ENCODE data around the gene YDJC.
"Not testable (repeated sequence)": the region's sequence is repeated elsewhere in the genome, so short reads cannot be mapped to it uniquely, and the experiment has no call there.

The YDJC gene

DNA sequence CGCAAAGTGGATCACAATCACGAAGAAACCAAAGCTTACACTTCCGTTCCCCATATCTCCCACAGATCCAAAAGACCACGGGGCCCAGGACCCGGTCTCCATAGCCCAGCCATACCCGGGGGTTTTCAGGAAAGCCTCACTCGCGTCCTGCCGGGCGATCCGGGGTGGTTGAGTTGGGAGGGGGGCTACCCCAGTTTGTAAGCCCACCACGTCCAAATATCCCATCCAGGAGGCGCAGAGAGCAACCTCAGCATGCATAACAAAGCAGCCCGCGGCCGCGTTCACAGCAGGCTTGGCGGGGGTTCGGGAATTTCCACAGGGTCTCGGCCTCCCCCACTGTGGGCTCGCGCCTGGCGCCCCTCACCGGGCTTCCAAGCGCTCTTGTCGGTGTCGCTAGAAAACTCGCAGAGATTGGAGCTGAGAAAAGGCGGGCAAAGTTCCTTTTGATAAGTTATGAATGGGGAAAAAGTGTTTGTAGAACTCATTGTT lies 21.7 kb upstream of the YDJC start:
- peak; percentile 37 for DNase-seq

DNA sequence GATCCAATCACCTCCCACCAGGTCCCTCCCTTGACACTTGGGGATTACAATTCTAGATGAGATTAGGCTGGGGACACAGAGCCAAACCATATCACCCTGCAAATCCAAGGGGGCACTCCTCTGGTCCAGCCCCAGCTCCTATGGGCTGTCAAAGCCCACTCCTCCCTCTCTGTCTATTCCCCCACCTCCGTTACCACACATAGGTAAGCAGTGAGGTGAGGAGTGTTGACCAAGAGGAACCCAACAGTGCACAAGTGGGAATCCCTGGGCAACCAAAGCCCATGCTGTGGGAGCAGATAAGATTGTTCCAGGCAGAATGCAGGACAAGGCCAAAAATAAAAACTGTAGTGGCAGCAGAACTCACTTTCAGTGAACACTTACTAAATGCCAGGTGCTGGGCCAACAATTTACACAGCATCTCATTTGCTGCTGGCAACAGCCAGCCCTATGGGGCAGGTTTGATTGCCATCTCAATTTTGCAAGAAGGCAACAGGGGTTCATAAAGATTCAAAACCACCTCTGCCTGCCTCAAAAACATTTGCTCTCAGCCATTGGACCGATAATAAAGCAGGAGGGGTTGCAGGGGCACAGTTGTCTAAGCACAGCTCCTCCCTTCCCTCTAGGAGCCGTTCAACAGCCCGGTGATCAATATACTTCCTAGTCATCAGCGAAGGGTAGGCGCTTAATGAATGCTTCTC lies 21.1 kb upstream of the YDJC start:
- DNase-seq, result no peak

DNA sequence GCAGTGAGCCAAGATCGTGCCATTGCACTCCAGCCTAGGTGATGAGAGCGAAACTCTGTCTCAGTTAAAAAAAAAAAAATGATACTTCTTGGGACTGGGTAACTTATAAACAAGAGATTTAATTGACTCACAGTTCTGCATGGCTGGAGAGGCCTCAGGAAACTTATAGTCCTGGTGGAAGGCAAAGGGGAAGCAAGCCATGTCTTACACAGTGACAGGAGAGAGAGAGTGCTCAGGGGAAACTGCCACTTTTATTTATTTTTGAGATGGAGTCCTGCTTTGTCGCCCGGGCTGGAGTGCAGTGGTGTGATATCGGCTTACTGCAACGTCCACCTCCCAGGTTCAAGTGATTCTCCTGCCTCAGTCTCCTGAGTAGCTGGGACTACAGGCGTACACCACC lies 20.5 kb upstream of the YDJC start:
- no peak for DNase-seq

DNA sequence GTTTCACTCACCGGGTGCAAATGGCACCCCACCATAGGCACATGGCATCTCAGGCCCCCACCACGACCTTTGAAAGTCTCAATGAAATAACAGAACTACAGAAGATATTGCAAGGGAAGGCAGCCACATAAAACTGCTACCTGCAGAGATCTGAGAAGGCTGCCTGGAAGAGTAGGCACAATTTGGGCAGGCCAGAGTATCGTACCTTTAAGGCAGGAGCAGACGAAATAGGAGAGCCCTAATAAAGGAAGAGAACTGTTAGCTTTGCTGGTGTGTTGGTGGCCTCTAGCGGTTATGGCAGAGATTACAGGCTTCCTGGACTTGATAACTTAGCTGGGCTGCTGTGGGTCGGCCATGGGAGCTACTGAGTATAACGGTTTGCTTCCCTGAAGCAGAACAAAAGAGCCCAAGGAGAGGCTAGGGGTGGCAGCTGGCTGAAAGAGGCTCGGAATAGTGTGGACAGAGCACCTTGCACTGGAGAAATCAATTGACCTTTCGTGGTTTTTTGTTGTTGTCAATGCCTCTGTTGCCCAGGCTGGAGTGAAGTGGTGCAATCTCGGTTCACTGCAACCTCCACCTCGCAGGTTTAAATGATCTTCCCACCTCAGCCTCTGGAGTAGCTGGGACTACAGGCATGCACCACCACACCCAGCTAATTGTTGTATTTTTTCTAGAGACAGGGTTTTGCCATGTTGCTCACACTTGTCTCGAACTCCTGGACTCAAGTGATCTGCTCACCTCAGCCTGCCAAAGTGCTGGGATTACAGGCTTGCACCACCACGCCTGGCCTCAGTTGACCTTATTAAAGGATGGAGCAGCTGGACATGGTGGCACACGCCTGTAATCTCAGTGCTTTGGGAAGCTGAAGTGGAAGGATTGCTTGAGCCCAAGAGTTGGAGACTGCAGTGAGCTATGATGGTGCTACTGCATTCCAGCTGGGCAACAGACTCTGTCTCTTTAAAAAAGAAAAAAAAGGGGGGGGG lies 17.1 kb upstream of the YDJC start:
- DNase-seq, result peak; percentile 88

DNA sequence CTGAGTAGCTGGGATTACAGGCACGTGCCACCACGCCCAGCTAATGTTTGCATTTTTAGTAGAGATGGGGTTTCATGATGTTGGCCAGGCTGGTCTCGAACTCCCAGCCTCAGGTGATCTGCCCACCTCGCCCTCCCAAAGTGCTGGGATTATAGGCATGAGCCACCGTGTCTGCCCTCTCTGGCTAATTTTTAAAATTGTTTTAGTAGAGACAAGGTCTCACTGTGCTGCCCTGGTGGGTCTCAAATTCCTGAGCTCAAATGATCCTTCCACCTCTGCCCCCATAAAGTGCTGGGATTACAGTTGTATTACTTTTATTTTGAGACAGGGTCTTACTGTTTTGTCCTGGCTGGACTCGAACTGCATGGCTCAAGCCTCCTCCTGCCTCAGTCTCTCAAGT lies 15.7 kb upstream of the YDJC start:
- not testable (repeated sequence) for DNase-seq

DNA sequence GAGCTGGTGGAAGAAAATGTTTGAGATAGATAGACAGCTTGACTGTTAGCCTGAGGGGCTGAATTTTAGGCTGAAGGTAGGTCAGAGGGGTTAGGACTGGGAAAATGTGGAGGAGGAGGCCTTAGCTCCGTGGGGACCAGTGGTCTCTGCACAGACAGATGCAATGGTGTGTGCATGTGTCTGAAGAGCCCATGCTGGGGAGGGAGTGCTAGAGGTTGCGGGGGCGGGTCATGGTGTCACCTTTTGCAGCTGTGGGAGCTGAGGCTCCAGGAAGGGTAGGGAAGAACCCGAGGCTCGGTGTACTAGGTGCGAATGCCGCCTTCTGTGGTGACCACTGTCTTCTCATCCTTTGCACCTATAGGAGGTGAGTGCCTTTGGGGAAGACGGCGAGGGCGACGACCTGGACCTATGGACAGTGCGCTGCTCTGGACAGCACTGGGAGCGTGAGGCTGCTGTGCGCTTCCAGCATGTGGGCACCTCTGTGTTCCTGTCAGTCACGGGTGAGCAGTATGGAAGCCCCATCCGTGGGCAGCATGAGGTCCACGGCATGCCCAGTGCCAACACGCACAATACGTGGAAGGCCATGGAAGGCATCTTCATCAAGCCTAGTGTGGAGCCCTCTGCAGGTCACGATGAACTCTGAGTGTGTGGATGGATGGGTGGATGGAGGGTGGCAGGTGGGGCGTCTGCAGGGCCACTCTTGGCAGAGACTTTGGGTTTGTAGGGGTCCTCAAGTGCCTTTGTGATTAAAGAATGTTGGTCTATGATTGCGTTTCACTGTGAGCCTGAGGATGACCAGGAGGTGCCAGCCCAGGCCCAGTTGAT lies 13.9 kb upstream of the YDJC start:
- no peak for DNase-seq

DNA sequence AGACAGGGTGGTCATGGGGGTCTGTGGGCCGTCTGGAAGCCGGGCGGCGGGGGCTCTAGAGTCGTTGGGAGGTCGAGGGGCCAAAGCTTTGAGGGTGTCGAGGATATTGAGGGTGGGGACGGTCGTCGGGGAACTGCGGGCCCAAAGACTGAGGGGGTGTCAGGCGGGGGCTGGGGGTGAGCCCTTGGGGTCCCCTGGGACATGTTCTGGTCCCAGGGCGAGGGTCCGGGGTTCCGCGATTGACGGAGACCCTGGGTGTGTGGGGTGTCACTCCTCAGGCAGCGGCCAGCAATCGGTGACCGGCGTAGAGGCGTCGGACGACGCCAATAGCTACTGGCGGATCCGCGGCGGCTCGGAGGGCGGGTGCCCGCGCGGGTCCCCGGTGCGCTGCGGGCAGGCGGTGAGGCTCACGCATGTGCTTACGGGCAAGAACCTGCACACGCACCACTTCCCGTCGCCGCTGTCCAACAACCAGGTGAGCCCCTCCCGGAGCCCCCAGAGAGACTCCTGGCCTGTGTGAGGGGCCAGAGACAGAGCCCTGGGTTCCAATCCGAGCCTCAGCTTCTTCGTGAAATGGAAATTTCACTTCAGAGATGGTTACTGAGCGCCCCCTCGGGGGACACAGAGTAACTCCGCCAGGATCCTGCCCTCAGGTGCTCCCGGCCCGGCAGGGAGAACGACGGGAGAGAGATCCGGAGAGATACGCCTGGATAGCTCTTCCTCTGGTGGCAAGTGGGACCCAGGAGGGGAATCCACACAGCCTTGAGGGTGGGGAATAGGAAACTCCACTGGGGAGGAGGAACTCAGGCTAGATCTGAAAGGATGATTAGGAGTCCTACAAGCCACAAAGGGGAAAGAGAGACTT lies 13.0 kb upstream of the YDJC start:
- DNase-seq, result peak; percentile 72

DNA sequence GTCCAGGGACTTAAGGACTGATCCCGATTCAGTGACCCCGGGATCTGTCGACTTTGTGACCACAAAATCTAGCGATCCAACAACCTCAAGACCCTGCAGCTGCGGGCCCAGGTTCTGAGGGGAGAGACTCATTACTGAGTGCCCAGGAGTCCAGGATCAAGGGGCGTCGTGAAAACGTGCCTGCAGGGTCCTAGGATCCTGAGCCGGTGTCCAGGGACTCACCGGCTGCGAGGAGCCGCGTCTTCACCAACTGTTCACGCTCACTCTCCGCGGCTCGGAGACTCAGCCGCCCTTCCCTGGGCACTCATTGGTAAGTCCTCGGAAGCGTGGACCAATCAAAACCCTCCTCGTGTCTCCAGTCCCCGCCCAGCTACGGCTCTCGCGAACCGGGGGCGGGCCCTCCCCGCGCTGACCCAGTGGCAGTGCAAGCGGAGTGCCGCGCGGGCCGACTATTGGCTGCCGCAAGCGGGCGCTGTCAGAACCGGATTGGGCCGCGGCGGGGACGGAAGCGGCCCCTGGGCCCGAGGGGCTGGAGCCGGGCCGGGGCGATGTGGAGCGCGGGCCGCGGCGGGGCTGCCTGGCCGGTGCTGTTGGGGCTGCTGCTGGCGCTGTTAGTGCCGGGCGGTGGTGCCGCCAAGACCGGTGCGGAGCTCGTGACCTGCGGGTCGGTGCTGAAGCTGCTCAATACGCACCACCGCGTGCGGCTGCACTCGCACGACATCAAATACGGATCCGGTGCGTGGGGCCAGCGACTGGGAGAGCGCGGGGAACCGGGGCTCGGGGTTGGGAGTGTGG lies 12.2 kb upstream of the YDJC start, which contains the start of gene SDF2L1:
Gene SDF2L1, plus strand, starts transcription at position 514 of the 795 bp plus-strand sequence. Its CDS starts 35 bp downstream, at position 549.
- peak; percentile 98 for DNase-seq

DNA sequence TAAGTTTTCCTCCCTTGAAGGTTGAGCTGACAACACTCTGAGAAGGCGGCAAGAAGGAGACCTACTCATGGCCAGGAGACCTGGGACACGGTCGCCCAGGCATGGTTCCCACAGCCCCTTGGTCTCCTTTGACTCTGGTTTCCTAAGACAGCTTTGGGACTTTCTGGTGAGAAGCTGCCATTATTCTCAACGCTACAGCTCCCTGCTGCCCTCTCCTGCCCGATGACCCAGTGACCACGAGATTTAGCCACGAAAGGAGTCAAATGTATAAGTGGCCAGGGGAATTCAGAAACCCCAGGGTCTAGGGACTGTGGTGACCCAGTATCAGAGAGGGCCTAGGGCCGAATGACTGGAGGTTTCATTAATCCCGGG lies 11.6 kb upstream of the YDJC start:
- no peak for DNase-seq

DNA sequence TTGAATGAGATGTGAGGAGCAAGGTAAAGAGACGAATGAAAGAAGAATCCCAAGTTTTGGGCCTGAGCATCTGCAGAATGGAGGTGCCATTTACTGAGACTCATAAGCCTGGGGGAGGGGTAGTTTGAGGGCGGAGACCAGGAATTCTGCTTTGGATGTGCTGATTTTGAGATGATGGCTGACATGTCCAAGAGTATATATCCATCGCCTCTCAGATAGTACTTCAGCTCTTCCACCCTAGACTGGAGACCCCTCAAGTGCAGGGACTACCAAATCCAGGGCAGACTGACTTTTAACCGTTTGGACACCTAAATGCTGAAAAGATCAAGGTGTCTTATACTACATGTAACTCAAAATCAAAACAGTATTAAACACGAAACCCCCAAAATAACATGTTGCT lies 11.0 kb upstream of the YDJC start:
- DNase-seq, result no peak

DNA sequence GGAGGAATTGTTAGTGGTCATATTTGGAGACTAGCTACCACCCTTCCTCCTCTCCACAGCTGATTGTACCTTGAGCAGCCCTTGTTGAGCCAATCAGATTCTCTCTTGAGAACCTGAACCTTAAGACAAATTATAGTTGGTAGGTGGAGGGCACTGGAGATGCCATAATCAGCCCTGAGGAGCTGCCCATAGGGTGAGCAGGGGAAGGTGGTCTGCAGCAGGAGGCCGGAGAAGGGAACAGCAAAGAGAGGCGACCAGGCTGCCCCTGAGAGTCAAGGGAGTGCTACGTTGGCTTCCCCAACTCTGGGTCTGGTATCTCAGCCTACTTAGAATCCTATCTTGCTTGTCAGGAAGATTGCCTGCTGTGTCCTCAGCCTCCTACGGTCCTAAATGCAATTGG lies 9.5 kb upstream of the YDJC start:
- DNase-seq, result no peak

DNA sequence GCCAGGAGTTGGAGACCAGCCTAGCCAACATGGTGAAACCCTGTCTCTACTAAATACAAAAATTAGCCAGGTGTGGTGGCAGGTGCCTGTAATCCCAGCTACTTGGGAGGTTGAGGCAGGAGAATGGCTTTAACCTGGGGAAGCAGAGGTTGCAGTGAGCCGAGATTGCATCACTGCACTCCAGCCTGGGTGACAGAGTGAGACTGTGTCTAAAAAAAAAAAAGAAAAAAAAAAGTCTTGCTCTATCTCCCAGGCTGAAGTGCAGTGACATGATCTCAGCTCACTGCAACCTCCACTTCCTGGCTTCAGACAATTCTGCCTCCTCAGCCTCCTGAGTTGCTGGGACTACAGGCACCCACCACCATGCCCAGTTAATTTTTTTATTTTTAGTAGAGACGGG lies 7.6 kb upstream of the YDJC start:
- not testable (repeated sequence) for DNase-seq

DNA sequence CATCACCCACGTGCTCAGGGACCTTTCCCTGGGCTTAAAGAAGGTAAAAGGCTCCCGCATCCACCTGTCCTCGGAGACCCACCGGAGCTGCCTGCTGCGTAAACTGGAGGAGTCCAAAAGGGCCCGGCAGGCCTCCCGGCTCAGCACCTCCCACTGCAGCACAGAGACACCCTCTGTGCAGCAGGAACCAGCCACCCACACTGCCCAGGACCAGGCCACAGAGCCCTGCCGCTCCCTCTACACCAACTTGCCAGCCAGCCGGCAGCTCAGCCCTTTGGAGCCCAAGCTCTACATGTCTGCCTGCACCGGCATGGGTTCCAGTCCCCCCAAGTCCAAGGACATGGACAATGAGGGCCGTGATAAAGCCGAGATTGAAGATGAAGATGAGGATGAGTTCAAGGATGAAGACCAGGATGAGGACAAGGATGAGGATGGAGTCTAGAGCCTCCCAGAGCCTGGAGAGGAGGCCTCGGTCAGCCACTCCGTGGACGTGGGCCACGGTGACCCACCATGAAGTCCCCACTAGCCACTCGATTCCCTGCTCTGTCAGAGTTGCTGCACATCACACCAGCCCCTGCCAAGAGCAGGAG lies 6.9 kb upstream of the YDJC start:
- DNase-seq, result no peak

DNA sequence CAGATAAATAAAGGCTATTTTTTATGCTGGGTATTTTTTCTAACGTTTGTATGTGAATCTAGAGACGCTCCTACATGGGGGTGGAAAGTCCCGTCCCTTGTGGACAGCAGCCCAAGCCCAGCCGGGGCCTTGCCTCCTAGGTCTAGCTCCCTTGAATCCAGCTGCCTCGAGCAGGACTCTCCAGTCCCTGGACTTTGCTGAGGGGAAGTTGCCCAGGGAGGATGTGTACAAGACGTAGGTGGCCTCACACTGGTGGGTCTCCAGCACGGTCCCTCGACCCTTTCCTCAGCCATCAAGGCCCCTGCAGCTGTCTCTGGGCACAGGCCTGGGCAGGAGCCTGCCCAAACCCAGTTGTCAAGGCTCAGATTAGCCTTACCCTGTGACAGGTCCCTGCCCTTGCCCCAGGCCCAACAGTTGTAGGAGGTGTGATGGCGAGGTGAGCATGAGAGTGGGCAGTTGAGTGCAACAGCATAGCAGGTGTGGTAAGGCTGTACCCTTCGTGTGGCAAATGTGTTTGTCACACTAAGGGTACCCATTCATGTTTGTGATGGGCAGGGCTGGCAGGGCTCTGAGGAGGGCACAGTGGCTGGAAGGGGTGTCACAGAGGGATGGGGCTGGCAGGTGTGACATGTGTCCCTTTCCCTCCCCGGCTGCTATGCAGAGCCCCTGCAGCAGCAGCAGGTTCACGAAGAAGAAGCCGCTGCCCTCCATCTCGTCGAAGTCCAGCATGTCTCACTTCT lies 6.1 kb upstream of the YDJC start:
- no peak for DNase-seq

DNA sequence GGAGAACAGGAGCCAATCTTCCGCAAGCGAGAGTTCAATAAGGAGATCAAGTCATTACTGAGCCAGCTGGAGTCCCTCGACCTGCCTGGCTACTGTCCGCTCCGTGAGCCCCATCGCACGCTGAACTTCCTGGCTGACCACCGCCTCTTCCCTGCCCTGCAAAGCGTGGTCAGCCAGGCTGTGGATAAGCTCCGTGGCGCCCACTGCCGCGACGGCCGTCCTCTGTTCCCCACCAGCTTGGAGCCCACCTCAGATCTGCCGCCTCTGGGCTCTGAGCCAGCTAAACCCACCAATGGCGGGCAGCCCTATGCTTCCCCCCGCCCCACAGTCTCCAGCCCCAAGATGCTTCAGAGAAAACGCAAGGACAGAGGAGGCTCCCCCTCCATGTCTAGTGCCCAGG lies 5.0 kb upstream of the YDJC start:
- no peak for DNase-seq

DNA sequence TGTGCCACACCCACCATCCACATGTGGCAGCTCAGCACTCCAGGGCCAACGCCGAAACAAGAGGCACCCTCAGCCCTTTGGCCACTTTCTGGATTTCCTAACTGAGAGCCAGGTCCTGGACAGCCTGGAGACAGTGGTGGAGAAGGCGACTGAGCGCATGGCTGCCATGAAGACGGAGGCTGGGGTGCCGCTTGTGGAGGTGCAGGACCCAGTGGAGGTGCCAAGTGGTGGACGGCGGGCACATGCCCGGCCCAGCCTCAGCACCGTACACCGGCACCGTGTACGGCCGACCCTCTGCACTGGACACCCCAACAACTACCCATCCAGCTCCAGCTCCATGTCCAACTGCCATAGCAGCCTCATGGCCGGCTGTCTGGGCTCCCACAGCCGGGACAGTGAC lies 4.3 kb upstream of the YDJC start:
- DNase-seq, result no peak

DNA sequence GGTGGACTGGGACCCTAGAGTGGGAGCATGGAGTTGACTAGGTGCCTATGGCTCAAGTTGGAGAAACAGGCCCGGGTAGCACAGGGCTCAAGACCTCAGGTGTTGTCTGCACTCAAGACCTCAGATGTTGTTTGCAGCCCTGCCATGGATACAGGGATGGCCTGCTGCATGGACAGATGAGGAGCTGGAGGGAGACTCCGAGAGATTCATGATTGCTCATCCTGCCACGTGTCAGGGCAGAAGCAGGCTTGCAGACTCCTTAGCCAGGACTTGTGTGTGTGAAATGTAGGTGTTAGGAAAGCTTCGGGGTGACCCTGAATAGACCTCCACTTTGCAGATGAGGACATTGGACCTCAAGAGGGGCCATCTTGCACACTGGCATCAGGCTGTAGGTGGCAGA lies 3.7 kb upstream of the YDJC start:
- no peak for DNase-seq

DNA sequence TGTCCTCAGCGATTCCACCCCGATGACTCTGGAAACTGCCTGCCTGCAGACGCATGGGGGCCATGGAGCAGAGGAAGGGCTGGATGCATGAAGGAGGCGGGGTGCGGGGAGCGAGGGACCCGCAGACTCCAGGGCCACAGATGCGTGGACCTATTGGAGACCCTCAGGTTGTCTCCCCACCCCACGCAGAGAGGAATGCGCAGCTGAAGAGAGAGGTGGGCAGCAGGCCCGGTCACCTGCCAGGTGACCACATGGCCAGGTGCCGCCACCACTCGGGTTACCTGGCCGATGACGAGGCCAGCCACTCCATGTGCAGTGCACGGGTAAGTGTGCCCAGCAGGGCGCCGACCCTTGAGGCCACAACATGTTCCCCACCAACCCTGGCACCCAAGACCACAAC lies 3.1 kb upstream of the YDJC start:
- DNase-seq, result no peak

DNA sequence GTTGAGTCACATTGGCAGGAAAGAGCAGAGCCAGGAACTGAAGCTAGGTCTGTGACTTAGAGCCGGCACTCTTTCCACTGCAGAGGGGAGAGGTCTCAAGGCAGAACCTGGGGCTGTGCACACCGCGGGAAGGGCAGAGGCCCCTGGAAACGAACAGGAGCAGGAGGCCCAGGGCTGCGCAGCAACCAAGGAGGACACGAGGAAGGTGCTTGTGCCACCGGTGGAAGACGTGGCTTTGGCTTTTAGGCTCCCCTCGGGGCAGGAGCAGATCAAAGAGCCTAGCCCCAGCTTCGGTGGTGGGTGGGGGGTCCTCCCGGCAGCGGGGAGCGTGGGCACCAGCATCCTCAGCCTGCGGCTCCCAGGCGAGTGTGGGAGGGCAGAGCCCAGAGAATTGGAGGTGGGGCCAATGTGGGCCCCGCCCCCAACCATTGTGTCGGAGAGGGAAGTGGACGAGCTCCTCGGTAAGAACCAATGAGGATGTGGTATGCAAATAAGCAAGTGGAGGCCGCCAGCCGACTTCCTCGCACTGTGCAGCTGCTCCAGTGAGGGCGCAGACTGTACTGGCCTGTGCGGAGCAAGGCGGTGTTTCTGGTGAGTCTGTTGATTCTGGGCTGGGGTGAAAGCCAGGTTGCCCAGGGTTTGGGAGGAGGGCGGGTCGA lies 2.5 kb upstream of the YDJC start, which contains the start of gene CCDC116:
Gene CCDC116, plus strand, starts transcription at position 524 of the 659 bp plus-strand sequence. CDS start 422 bp downstream, outside the sequence.
- DNase-seq, result no peak
